ENCODE data around the gene GNPAT.

Gene GNPAT

DNA sequence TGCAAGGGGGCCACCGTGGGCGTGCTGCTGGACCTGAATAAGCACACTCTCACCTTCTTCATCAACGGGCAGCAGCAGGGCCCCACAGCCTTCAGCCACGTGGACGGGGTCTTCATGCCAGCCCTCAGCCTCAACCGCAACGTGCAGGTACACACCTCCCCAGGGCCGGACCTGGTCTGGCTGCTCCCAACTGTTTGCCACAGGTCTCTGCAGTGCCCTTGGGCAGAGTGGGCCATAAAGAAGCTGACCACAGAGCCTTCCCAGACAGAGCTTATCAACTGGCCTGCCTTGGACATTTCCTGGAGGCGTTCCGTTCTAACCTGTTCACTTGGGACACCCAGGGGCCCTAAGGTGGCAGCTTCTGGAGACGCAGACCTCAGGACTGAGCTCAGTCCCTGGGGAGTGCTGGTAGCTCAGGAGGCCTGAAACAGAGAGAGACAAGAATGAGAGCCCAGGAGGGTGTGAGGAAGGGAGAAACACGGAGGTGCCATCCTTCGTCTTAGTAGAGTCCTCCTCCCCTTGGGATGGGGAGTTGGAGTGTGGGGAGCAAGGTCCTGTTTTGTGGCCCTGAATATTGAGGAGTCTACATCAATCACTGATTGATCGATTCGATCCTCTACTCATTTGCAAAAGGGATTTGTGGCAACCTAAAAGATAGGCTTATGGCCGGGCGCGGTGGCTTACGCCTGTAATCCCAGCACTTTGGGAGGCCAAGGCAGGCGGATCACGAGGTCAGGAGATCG, 27.0 kb upstream of the GNPAT start:
- no peak for DNase-seq (ENCODE audit: low read depth)

DNA sequence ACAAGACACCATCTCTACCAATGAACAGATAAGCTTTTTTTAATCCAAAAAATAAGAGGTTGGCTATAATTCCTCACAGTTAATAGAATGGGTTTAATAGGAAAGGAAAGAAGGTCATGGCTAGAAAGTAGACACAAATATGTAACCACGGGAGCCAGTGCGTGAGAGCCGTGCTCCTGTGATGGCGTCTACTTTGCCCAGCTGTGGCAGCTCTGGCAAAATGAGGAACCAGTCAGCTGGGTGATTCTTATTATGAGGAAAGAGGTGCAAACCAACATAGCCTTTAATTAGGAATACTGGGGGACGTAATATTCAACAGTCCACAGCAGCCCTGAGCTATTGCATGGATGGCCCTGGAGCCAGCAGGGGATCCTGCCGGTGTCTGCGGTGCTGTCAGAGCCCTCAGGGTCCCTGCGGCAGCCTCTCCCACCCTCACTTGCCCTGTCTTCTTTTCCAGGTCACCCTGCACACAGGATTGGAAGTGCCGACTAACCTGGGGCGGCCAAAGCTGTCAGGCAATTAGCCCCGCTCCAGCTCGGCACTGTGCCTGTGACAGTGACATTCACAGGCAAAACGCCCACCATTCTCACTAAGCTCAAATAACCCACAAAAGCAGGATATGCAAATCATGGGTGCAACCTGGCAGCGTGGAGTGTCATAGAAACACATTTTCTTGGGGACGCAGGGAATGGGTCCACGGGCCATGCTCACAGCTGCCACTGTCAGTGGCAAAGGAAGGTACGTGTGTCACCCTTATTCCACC, 25.9 kb upstream of the GNPAT start:
- no peak for DNase-seq (ENCODE audit: low read depth)

GRCh38 chr1:231215681-231216385, 25.2 kb upstream of the GNPAT start:
- DNase-seq (ENCODE audit: low read depth), result no peak

- no peak for DNase-seq (ENCODE audit: low read depth)
Observed at GRCh38 chr1:231216498-231216897, 24.5 kb upstream of the GNPAT start.

GRCh38 chr1:231217056-231217455, 24.0 kb upstream of the GNPAT start:
- DNase-seq (ENCODE audit: low read depth), result no peak

- DNase-seq (ENCODE audit: low read depth), result no peak
Observed at GRCh38 chr1:231218078-231218477, 22.9 kb upstream of the GNPAT start.

DNA sequence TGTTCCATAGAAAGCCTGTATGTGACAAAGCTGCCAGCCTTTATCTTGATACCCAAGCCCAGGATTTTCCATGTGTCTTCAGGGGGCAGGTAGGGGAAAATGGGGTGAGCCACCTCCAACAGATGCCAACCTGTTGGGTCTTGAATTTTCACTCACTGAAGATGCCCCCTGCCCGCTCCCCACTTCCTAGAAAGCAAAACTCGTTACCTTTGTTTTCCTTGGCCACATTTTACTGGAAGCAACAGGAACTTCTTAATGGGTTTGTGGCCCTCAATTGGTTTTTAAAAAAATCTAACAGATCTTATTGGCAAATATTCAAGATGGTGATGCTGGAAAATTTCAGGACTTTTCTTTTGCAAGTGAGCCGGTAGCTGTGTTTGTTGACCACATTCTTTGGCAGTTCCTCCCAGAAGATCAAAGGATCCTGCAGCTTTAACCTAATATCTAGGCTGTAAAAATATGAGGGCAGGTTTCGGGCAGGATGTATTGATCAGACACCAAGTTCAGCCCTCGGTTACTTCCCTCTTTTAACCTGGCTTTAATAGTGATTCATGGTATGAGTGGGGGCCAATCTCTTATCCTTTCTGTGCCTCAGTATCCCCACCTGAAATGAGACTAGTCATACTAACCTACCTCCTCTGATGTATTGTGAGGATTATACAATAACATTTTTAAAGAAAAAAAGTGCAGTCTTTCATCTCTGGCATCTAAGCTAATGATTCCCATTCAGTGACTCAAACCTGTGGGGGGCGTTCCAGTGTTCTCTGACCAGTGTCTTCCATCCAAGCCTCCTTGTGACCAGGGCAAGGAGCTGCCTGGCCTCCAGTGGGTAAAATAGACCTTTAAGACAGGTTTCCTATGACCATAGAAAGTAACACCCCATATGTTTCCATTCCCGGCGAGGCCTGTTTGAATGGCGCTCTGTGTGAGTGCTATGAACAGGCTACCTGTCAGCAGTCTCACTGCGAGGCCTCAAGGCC, 21.3 kb upstream of the GNPAT start:
- DNase-seq (ENCODE audit: low read depth), result no peak

GRCh38 chr1:231220801-231221200, 20.2 kb upstream of the GNPAT start:
- no peak for DNase-seq (ENCODE audit: low read depth)

DNA sequence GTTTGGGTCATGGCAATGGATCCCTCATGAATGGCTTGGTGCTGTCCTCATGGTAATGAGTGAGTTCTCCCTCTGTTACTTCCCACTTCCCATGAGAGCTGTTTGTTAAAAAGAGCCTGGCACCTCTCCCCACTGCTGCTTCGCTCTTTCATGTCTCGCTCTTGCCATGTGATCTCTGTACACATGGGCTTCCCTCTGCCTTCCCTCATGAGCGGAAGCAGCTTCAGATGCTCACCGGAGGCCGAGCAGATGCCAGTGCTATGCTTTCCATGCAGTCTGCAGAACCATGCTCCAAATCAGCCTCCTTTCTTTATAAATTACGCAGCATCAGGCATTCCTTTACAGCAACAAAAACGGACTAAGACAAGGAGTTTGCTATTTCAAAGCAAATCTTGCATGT, 14.9 kb upstream of the GNPAT start:
- no peak for DNase-seq (ENCODE audit: low read depth)

- DNase-seq (ENCODE audit: low read depth), result no peak
Observed at GRCh38 chr1:231231511-231231910, 9.5 kb upstream of the GNPAT start.

DNA sequence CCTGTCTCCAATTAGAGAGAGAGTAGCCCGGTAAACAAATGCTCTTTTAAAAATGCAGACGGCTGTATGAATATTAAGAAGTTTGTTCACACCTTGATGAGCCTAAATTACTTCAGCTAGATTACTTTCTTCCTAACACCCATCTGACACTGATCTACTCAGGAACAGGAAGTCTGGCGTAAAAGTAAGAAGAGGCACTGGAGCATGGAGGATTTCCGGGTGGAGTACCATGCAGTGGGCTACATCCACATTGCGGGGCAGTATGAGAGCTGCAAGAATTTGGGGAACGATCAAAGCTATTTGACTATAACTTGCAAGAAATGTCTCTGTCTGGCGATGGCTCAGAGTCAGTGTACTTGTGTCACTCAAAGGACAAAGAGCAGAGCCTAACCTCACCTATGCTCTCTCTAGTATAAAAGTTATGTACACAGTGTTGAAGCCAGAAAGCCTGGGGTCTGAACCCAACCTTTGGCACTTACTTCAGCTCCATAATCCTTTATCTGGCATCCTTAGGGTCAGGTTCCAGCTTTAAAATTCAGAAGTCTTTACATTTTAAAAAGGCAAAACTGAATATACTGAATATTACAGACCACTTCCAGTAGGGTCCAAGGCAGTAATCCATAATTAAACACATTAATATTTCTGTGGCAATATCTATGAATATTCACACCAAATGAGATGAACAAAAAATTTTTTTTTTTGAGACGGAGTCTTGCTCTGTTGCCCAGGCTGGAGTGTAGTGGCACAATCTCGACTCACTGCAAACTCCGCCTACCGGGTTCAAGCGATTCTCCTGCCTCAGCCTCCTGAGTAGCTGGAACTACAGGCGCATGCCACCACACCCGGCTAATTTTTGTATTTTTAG, 7.9 kb upstream of the GNPAT start:
- no peak for DNase-seq (ENCODE audit: low read depth)

- no peak for DNase-seq (ENCODE audit: low read depth)
Observed at GRCh38 chr1:231233735-231234417, 7.1 kb upstream of the GNPAT start.

GRCh38 chr1:231234506-231234905, 6.5 kb upstream of the GNPAT start:
- no peak for DNase-seq (ENCODE audit: low read depth)

- no peak for DNase-seq (ENCODE audit: low read depth)
Observed at GRCh38 chr1:231235526-231236207, 5.3 kb upstream of the GNPAT start.

- no peak for DNase-seq (ENCODE audit: low read depth)
Observed at GRCh38 chr1:231236208-231236591, 4.8 kb upstream of the GNPAT start.

DNA sequence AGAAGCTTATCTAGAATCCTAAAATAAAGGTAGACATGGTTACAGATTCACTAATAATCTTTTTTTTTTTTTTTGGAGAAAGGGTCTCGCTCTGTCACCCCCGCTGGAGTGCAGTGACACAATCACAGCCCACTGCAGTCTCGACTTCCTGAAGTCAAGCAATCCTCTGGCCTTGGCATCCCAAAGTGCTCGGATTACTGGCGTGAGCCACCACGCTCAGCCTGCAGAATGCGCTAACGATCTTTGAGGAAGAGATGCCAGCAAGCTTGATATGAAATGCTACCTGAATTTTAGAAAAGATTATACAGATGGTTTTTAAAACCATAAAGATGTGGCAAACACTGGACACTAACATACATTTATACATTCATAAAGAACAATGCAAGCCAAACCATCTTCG, 4.1 kb upstream of the GNPAT start:
- no peak for DNase-seq (ENCODE audit: low read depth)

- no peak for DNase-seq (ENCODE audit: low read depth)
Observed at GRCh38 chr1:231238298-231238697, 2.7 kb upstream of the GNPAT start.

- DNase-seq (ENCODE audit: low read depth), result peak; percentile 1
Observed at GRCh38 chr1:231240531-231240882, 505 bp upstream of the GNPAT start.

DNA sequence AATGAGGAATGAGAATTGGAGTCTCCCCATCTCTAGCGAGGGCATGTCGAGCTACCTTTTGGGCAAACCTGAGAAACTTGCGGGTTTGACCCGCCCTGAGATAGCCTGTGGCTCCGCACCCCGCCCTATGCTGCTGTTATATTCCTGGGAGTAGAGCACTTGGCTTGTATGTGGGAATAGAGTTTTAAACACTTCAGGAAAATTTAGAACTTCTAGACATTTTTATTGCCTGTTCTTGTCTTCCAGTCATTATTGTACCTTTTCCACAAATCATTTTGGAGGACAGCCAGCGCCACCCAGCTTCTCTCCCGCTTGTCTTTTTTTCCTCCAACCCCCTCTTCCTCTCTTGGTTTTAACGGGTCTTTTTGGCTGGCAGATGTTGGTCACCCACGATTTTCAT, 738 bp downstream of the GNPAT start:
- DNase-seq (ENCODE audit: low read depth), result no peak
